ENCODE measurements around the gene AANAT. TPM values are rescaled to one million over a fixed set of nuclear protein-coding genes. Genes with fewer than 3 reads are reported as not detected.

Gene AANAT
- total and polyA plus RNA-seq, 10 donors: 0.19 to 0.22 TPM; not detected in 8

GRCh38 chr17:76458580-76459490 is 8.6 kb upstream of the AANAT start:
- Histone ChIP-seq H3K9me3 (no peaks in the 10 kb centered on the region), H3K27me3 (replicated peaks in 1 of 7) (no peaks in the 10 kb centered on the region), H3K27ac (no peak overlapping the region), H3K4me3 (no peak overlapping the region), H3K36me3 (no peaks in the 10 kb centered on the region), H3K4me1 (no peaks in the 10 kb centered on the region)
- no peak for DNase-seq
- WGBS, 5 donors: 44 to 64% (median 57%) methylated on average over 6 to 9 of the region's 9 CpGs
- TF ChIP-seq POLR2A (IDR thresholded peaks at IDR 0.05): no peak
- TF ChIP-seq CTCF (IDR thresholded peaks at IDR 0.05 in 8 of 11, conservative IDR thresholded peaks at IDR 0.05 in 3 of 11): peak in 8 of 11 experiments; percentile 6 to 58 (median 38)
- TF ChIP-seq POLR2AphosphoS5 (IDR thresholded peaks at IDR 0.05): no peak
- intact Hi-C loops (cut with DNase I; ENCODE audit: low total_unique reads): loop anchor here (10.0 kb wide), 1 partner anchor 54 kb away; no protein-coding TSS in a partner anchor

- no peaks in the 10 kb centered on the region for H3K36me3 ChIP-seq
- H3K27ac ChIP-seq: no peak overlapping the region
- no peak overlapping the region for H3K4me3 ChIP-seq
- no peaks in the 10 kb centered on the region for H3K4me1 ChIP-seq
- H3K9me3 ChIP-seq: no peaks in the 10 kb centered on the region
- no peak for DNase-seq
- no peak for TF ChIP-seq POLR2AphosphoS5 (IDR thresholded peaks at IDR 0.05)
- TF ChIP-seq CTCF (IDR thresholded peaks at IDR 0.05 in 8 of 11, conservative IDR thresholded peaks at IDR 0.05 in 3 of 11): no peak
- TF ChIP-seq POLR2A (IDR thresholded peaks at IDR 0.05): no peak
- no peaks in the 10 kb centered on the region for H3K27me3 ChIP-seq (replicated peaks in 1 of 7)
- WGBS, 5 donors: 77 to 93% (median 82%) methylated on average over 4 of the region's 4 CpGs
- intact Hi-C loops (cut with DNase I; ENCODE audit: low total_unique reads): loop anchor here (10.0 kb wide), 1 partner anchor 55 kb away; no protein-coding TSS in a partner anchor
Observed at GRCh38 chr17:76459674-76460073, 7.7 kb upstream of the AANAT start.

- no peak for TF ChIP-seq CTCF (IDR thresholded peaks at IDR 0.05 in 8 of 11, conservative IDR thresholded peaks at IDR 0.05 in 3 of 11)
- TF ChIP-seq POLR2AphosphoS5 (IDR thresholded peaks at IDR 0.05): no peak
- no peak for TF ChIP-seq POLR2A (IDR thresholded peaks at IDR 0.05)
- no peaks in the 10 kb centered on the region for H3K9me3 ChIP-seq
- no peak overlapping the region for H3K27ac ChIP-seq
- H3K4me3 ChIP-seq: no peak overlapping the region
- WGBS, 5 donors: 77 to 85% (median 81%) methylated on average over 11 of the region's 11 CpGs
- H3K4me1 ChIP-seq: peaks cover 7 to 16% (median 14%) of the 10 kb centered on the region in 6 donors
- intact Hi-C loops (cut with DNase I; ENCODE audit: low total_unique reads): no loop called here
- H3K27me3 ChIP-seq (replicated peaks in 1 of 7): no peaks in the 10 kb centered on the region
- no peaks in the 10 kb centered on the region for H3K36me3 ChIP-seq
- no peak for DNase-seq
Observed at GRCh38 chr17:76461765-76462555, 5.4 kb upstream of the AANAT start.

All from spleen (tissue), 11 donors.